GM12878 (cell line): ENCODE results near the gene KCTD16. TPM values are rescaled to one million over a fixed set of nuclear protein-coding genes. Genes with fewer than 3 reads are reported as not detected.
A peak's percentile ranks its signal among the peaks of the same experiment; 100 is the strongest.

Experiments
- BACH1 ChIP-seq: fragments of 450-650 bp; IDR thresholded peaks from 2 replicates; pipeline ENCODE4 v1.6.1; 2017; ENCODE audit warnings: mild to moderate bottlenecking, borderline replicate concordance
- CHD2 ChIP-seq: IDR thresholded peaks from 2 replicates; pipeline ENCODE4 v1.6.1; 2011; ENCODE audit warnings: low read depth, low read length, improper control_type of control experiment, borderline replicate concordance
- EED ChIP-seq: sonication (generic); IDR thresholded peaks from 2 replicates; pipeline ENCODE4 v1.6.1; 2016; ENCODE audit warnings: antibody characterized with exemption, low read depth
- KDM1A ChIP-seq: fragments of 200-600 bp; sonication (generic); IDR thresholded peaks from 2 replicates; pipeline ENCODE4 v1.6.1; 2016; ENCODE audit warnings: borderline replicate concordance
- NFIC ChIP-seq: IDR thresholded peaks from 2 replicates; pipeline ENCODE4 v1.6.1; 2012; ENCODE audit warnings: low read depth, mild to moderate bottlenecking, inconsistent platforms, low read length, moderate library complexity
- RCOR1 ChIP-seq: conservative IDR thresholded peaks from 2 replicates; pipeline ENCODE4 v1.6.1; 2012; ENCODE audit warnings: low read depth, low read length, improper control_type of control experiment
- SMAD5 ChIP-seq: IDR thresholded peaks from 2 replicates; pipeline ENCODE4 v1.6.1; 2016; ENCODE audit warnings: antibody characterized with exemption, low read depth
- SPI1 ChIP-seq: IDR thresholded peaks from 2 replicates; pipeline ENCODE4 v1.6.1; 2011; ENCODE audit warnings: low read depth, mild to moderate bottlenecking, low read length, moderate library complexity, borderline replicate concordance; ENCODE audit not compliant: insufficient read depth
- ZNF207 ChIP-seq: fragments of 450-650 bp; IDR thresholded peaks from 2 replicates; pipeline ENCODE4 v1.6.1; 2014; ENCODE audit warnings: antibody characterized with exemption, mild to moderate bottlenecking, borderline replicate concordance
- ZSCAN29 ChIP-seq: fragments of 450-650 bp; IDR thresholded peaks from 2 replicates; pipeline ENCODE4 v1.6.1; 2017; ENCODE audit warnings: mild to moderate bottlenecking, moderate library complexity
- polyA plus RNA-seq, 11 experiments: library from polyadenylated mRNA; depleted of rRNA in 4 of 11; unstranded in 6 of 11; stranded (reverse) in 5 of 11; fragments of >200 nt; fragmentation: Nextera tagmentation in 4 of 11; fragmentation: Illumina TruSeq in 1 of 11; extraction: Ambion mirVana in 4 of 11; extraction: Trizol in 1 of 11; gene quantifications; 1 replicate in 1 of 11; 2 replicates in 10 of 11; pipeline versions ENCODE4 v1.2.1 to v1.2.3, GENCODE V29; 2011 to 2016; ENCODE audit warnings: inconsistent platforms in 2 of 11, missing spikeins in 2 of 11, low read depth in 1 of 11
- total RNA-seq, 4 experiments: library from RNA; depleted of rRNA in 3 of 4; stranded (reverse); fragments of >200 nt in 3 of 4; fragmentation: Illumina TruSeq in 1 of 4; extraction: Trizol in 1 of 4; gene quantifications; 2 replicates each; pipeline versions ENCODE4 v1.2.1 to v1.2.3, GENCODE V29; 2013 to 2021
- TF ChIP-seq, protein P1 (sequence below): IDR thresholded peaks from 2 replicates; pipeline ENCODE4 v1.6.1; 2011; ENCODE audit warnings: borderline replicate concordance, low read depth, mild to moderate bottlenecking, moderate library complexity, low read length; ENCODE audit not compliant: insufficient read depth, poor library complexity, severe bottlenecking
- TF ChIP-seq, protein P2 (sequence below): IDR thresholded peaks from 2 replicates; pipeline ENCODE4 v1.6.1; 2012; ENCODE audit warnings: improper control_type of control experiment, low read depth, low read length; ENCODE audit not compliant: insufficient replicate concordance
- TF ChIP-seq, protein P3 (sequence below): fragments of 450-650 bp; formaldehyde crosslinking; IDR thresholded peaks from 2 replicates; pipeline ENCODE4 v1.4.0; 2020; ENCODE audit warnings: mild to moderate bottlenecking, moderate library complexity
- TF ChIP-seq, protein P4 (sequence below): fragments of 450-650 bp; conservative IDR thresholded peaks from 2 replicates; pipeline ENCODE4 v1.6.1; 2017; ENCODE audit warnings: mild to moderate bottlenecking, moderate library complexity

The KCTD16 gene
- total and polyA plus RNA-seq, 10 of the 15 experiments (the other 5 are each of a cell fraction or from before 2014, with no cell fraction given): 0.03 to 0.10 (median 0.06) TPM; not detected in 3

DNA sequence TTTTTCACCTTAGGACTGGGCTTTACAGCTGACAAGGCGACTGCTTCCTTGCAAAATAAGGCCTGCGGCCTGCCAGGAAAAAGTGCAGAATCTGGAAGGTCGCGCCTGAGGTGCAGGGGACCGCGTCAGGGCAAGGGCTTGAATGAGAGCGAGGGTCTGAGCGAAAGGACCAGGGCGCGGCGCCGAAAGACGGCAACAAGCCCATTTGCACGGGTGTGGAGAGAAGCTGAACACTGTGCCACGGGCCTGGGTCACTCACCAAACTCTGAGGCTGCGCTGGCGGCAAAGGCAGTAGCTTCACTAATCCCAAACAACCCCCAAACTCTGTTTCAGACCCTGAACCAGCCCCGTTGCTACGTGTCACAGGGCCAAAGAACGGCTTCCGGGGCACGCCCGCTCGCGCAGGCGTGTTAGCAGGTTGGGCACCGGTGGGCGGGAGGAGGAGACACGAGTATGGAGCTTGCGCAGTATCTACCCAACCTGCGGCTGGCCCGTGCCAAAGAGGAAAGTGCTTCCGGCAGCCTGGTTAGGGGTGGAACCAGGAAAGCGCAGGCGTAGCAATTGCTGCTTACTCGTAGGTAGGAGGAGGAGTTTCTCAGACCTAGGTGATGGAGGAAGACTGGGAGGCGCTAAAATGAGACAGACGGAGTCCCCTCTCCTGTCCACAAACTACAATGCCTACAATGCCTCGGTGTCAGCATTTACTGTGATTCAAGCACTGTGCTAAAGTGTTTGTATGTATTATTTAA, at the start of gene KCTD16, which contains the start of gene YIPF5 (continued):
- TF ChIP-seq, protein P1, sequence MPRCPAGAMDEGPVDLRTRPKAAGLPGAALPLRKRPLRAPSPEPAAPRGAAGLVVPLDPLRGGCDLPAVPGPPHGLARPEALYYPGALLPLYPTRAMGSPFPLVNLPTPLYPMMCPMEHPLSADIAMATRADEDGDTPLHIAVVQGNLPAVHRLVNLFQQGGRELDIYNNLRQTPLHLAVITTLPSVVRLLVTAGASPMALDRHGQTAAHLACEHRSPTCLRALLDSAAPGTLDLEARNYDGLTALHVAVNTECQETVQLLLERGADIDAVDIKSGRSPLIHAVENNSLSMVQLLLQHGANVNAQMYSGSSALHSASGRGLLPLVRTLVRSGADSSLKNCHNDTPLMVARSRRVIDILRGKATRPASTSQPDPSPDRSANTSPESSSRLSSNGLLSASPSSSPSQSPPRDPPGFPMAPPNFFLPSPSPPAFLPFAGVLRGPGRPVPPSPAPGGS: no peak
- TF ChIP-seq RCOR1: no peak
- TF ChIP-seq EED: no peak
- TF ChIP-seq ZSCAN29: no peak
- TF ChIP-seq, protein P2, sequence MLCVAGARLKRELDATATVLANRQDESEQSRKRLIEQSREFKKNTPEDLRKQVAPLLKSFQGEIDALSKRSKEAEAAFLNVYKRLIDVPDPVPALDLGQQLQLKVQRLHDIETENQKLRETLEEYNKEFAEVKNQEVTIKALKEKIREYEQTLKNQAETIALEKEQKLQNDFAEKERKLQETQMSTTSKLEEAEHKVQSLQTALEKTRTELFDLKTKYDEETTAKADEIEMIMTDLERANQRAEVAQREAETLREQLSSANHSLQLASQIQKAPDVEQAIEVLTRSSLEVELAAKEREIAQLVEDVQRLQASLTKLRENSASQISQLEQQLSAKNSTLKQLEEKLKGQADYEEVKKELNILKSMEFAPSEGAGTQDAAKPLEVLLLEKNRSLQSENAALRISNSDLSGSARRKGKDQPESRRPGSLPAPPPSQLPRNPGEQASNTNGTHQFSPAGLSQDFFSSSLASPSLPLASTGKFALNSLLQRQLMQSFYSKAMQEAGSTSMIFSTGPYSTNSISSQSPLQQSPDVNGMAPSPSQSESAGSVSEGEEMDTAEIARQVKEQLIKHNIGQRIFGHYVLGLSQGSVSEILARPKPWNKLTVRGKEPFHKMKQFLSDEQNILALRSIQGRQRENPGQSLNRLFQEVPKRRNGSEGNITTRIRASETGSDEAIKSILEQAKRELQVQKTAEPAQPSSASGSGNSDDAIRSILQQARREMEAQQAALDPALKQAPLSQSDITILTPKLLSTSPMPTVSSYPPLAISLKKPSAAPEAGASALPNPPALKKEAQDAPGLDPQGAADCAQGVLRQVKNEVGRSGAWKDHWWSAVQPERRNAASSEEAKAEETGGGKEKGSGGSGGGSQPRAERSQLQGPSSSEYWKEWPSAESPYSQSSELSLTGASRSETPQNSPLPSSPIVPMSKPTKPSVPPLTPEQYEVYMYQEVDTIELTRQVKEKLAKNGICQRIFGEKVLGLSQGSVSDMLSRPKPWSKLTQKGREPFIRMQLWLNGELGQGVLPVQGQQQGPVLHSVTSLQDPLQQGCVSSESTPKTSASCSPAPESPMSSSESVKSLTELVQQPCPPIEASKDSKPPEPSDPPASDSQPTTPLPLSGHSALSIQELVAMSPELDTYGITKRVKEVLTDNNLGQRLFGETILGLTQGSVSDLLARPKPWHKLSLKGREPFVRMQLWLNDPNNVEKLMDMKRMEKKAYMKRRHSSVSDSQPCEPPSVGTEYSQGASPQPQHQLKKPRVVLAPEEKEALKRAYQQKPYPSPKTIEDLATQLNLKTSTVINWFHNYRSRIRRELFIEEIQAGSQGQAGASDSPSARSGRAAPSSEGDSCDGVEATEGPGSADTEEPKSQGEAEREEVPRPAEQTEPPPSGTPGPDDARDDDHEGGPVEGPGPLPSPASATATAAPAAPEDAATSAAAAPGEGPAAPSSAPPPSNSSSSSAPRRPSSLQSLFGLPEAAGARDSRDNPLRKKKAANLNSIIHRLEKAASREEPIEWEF: no peak
- TF ChIP-seq SMAD5: no peak
- TF ChIP-seq, protein P3, sequence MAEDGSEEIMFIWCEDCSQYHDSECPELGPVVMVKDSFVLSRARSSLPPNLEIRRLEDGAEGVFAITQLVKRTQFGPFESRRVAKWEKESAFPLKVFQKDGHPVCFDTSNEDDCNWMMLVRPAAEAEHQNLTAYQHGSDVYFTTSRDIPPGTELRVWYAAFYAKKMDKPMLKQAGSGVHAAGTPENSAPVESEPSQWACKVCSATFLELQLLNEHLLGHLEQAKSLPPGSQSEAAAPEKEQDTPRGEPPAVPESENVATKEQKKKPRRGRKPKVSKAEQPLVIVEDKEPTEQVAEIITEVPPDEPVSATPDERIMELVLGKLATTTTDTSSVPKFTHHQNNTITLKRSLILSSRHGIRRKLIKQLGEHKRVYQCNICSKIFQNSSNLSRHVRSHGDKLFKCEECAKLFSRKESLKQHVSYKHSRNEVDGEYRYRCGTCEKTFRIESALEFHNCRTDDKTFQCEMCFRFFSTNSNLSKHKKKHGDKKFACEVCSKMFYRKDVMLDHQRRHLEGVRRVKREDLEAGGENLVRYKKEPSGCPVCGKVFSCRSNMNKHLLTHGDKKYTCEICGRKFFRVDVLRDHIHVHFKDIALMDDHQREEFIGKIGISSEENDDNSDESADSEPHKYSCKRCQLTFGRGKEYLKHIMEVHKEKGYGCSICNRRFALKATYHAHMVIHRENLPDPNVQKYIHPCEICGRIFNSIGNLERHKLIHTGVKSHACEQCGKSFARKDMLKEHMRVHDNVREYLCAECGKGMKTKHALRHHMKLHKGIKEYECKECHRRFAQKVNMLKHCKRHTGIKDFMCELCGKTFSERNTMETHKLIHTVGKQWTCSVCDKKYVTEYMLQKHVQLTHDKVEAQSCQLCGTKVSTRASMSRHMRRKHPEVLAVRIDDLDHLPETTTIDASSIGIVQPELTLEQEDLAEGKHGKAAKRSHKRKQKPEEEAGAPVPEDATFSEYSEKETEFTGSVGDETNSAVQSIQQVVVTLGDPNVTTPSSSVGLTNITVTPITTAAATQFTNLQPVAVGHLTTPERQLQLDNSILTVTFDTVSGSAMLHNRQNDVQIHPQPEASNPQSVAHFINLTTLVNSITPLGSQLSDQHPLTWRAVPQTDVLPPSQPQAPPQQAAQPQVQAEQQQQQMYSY: no peak
- TF ChIP-seq NFIC: no peak
- TF ChIP-seq, protein P4, sequence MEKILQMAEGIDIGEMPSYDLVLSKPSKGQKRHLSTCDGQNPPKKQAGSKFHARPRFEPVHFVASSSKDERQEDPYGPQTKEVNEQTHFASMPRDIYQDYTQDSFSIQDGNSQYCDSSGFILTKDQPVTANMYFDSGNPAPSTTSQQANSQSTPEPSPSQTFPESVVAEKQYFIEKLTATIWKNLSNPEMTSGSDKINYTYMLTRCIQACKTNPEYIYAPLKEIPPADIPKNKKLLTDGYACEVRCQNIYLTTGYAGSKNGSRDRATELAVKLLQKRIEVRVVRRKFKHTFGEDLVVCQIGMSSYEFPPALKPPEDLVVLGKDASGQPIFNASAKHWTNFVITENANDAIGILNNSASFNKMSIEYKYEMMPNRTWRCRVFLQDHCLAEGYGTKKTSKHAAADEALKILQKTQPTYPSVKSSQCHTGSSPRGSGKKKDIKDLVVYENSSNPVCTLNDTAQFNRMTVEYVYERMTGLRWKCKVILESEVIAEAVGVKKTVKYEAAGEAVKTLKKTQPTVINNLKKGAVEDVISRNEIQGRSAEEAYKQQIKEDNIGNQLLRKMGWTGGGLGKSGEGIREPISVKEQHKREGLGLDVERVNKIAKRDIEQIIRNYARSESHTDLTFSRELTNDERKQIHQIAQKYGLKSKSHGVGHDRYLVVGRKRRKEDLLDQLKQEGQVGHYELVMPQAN: peak; percentile 84
- TF ChIP-seq SPI1: no peak
- TF ChIP-seq ZNF207: no peak; the same call in 1 of the 2 replicates
- peak; percentile 18; the same call in 1 of the 2 replicates for TF ChIP-seq CHD2
- no peak for TF ChIP-seq BACH1
- TF ChIP-seq KDM1A: no peak
